Activated T-helper 1 cell treated with anti-CD3 and anti-CD28 coated beads, Interleukin-2, amount 50 U/mL, for 16 hours (primary cell): ENCODE data around the gene SPATA31D4.
"Not testable (repeated sequence)": the region's sequence is repeated elsewhere in the genome, so short reads cannot be mapped to it uniquely, and the experiment has no call there.

Experiments
- DNase-seq, 2 donors: peaks; one replicate each; pipeline ENCODE4 v3.0.0-alpha.2; 2020; ENCODE audit warnings: low read depth in 1 of 2, low spot score in 1 of 2

SPATA31D4 gene

GRCh38 chr9:81928305-81928704 is at the start of gene SPATA31D4:
TSS of gene SPATA31D4 (plus strand) at chr9:81928428. CDS start at chr9:81928514, 86 bp downstream.
- not testable (repeated sequence) for DNase-seq

- no peak for DNase-seq
These were observed 49.7 kb upstream of the SPATA31D4 start for GRCh38 chr9:81878530-81878929.

- DNase-seq, result no peak
These were observed 48.7 kb upstream of the SPATA31D4 start for GRCh38 chr9:81879501-81879916.

GRCh38 chr9:81885602-81886001 is 42.6 kb upstream of the SPATA31D4 start:
- DNase-seq, result no peak

GRCh38 chr9:81886665-81887064 is 41.6 kb upstream of the SPATA31D4 start:
- no peak for DNase-seq

- DNase-seq, result no peak
These were observed 38.1 kb upstream of the SPATA31D4 start for GRCh38 chr9:81890104-81890503.

GRCh38 chr9:81892440-81892839 is 35.8 kb upstream of the SPATA31D4 start:
- no peak for DNase-seq

- no peak for DNase-seq
These were observed 34.3 kb upstream of the SPATA31D4 start for GRCh38 chr9:81893929-81894328.

- DNase-seq, result no peak
These were observed 33.3 kb upstream of the SPATA31D4 start for GRCh38 chr9:81894891-81895290.

GRCh38 chr9:81896070-81896469 is 32.2 kb upstream of the SPATA31D4 start:
- DNase-seq, result no peak

GRCh38 chr9:81898851-81899250 is 29.4 kb upstream of the SPATA31D4 start:
- DNase-seq, result no peak

- DNase-seq, result no peak
These were observed 26.0 kb upstream of the SPATA31D4 start for GRCh38 chr9:81902196-81902595.

- no peak for DNase-seq
These were observed 25.6 kb upstream of the SPATA31D4 start for GRCh38 chr9:81902626-81903025.

- no peak for DNase-seq
These were observed 21.6 kb upstream of the SPATA31D4 start for GRCh38 chr9:81906671-81907070.

- DNase-seq, result no peak
These were observed 16.1 kb upstream of the SPATA31D4 start for GRCh38 chr9:81912135-81912534.

GRCh38 chr9:81915801-81916505 is 12.3 kb upstream of the SPATA31D4 start:
- DNase-seq, result no peak

GRCh38 chr9:81918507-81918906 is 9.7 kb upstream of the SPATA31D4 start:
- DNase-seq, result not testable (repeated sequence)

- DNase-seq, result not testable (repeated sequence)
These were observed 1.9 kb downstream of the SPATA31D4 start for GRCh38 chr9:81930147-81930546.

- not testable (repeated sequence) for DNase-seq
These were observed 5.3 kb downstream of the SPATA31D4 start for GRCh38 chr9:81933547-81933946.

GRCh38 chr9:81943393-81943792 is 15.2 kb downstream of the SPATA31D4 start, which contains the start of gene SPATA31D3:
TSS of gene SPATA31D3 (plus strand) at chr9:81943500. CDS start at chr9:81943586, 86 bp downstream.
- DNase-seq, result not testable (repeated sequence)

GRCh38 chr9:81948650-81949049 is 20.4 kb downstream of the SPATA31D4 start:
- not testable (repeated sequence) for DNase-seq

- no peak for DNase-seq
These were observed 24.9 kb downstream of the SPATA31D4 start for GRCh38 chr9:81953096-81953495.

GRCh38 chr9:81955625-81956024 is 27.4 kb downstream of the SPATA31D4 start:
- DNase-seq, result no peak
